Measurements from ENCODE around the gene ARHGAP15. TPM values are rescaled to one million over a fixed set of nuclear protein-coding genes. Genes with fewer than 3 reads are reported as not detected.

Gene ARHGAP15
- total and polyA plus RNA-seq, 2 experiments from 2014 or later, result 0.26 TPM; not detected in 1

- Mint-ChIP-seq H3K4me1 (peaks cover 6% of the 10 kb centered on the region), H3K27me3 (ENCODE audit: insufficient read depth, low read depth, poor library complexity) (no peaks in the 10 kb centered on the region), H3K36me3 (ENCODE audit: low read depth) (no peaks in the 10 kb centered on the region), H3K9me3 (no peaks in the 10 kb centered on the region), H3K27ac (no peak overlapping the region), H3K4me3 (no peak overlapping the region)
- H3F3A ChIP-seq (replicated peaks; ENCODE audit: low read depth), result no peaks in the 10 kb centered on the region
- no peak for DNase-seq (ENCODE audit: low spot score)
- H3K4me3 ChIP-seq, result no peak overlapping the region
- H3K4me2 ChIP-seq, result no peak overlapping the region
- H3K4me1 ChIP-seq (ENCODE audit: insufficient read depth), result peaks cover 4% of the 10 kb centered on the region
- no peak overlapping the region for H3K27ac ChIP-seq (ENCODE audit: low read depth)
- peaks cover 2% of the 10 kb centered on the region; the same call in 1 of the 2 replicates for H3K27me3 ChIP-seq (ENCODE audit: insufficient read depth)
- no peaks in the 10 kb centered on the region for H3K79me2 ChIP-seq (replicated peaks; ENCODE audit: insufficient read depth)
- no peak for ATAC-seq
- no peaks in the 10 kb centered on the region; the same call in 1 of the 2 replicates for H3K9me2 ChIP-seq (ENCODE audit: insufficient read depth)
- no peaks in the 10 kb centered on the region for H3K36me3 ChIP-seq (ENCODE audit: insufficient read depth)
- TF ChIP-seq CTCF (conservative IDR thresholded peaks at IDR 0.05; ENCODE audit: low read depth in 2 of 2), result no peak
- no peak for TF ChIP-seq ETS1 (IDR thresholded peaks at IDR 0.05)
- no peak for TF ChIP-seq ZNF114 (CRISPR knock-in tag; IDR thresholded peaks at IDR 0.05)
- no peak for TF ChIP-seq EZH2 (IDR thresholded peaks at IDR 0.05; ENCODE audit: low read depth, unreplicated experiment)
- no peak for TF ChIP-seq REST (IDR thresholded peaks at IDR 0.05; ENCODE audit: unreplicated experiment)
- H4K20me1 ChIP-seq (replicated peaks; ENCODE audit: insufficient read depth), result no peaks in the 10 kb centered on the region
- H2AFZ ChIP-seq, result no peak overlapping the region
Measured at GRCh38 chr2:143474586-143474985, 345.4 kb downstream of the ARHGAP15 start.

- H3K9me2 ChIP-seq (ENCODE audit: insufficient read depth), result no peaks in the 10 kb centered on the region; the same call in 1 of the 2 replicates
- H3F3A ChIP-seq (replicated peaks; ENCODE audit: low read depth), result no peaks in the 10 kb centered on the region
- peak overlapping the region; percentile 65; the same call in 1 of the 2 replicates for H3K27ac Mint-ChIP-seq
- H3K4me3 Mint-ChIP-seq, result no peak overlapping the region
- H3K79me2 ChIP-seq (replicated peaks; ENCODE audit: insufficient read depth), result no peaks in the 10 kb centered on the region
- H3K4me1 ChIP-seq (ENCODE audit: insufficient read depth), result peaks cover 4% of the 10 kb centered on the region
- peaks cover 6% of the 10 kb centered on the region for H3K4me1 Mint-ChIP-seq
- H3K27ac ChIP-seq (ENCODE audit: low read depth), result no peak overlapping the region
- H3K4me3 ChIP-seq, result no peak overlapping the region
- peak overlapping the region; percentile 28; the same call in 1 of the 2 replicates for H2AFZ ChIP-seq
- H3K4me2 ChIP-seq, result no peak overlapping the region
- no peaks in the 10 kb centered on the region for H4K20me1 ChIP-seq (replicated peaks; ENCODE audit: insufficient read depth)
- peaks cover 9% of the 10 kb centered on the region for H3K27me3 ChIP-seq (ENCODE audit: insufficient read depth)
- no peaks in the 10 kb centered on the region for H3K36me3 ChIP-seq (ENCODE audit: insufficient read depth)
- no peaks in the 10 kb centered on the region for H3K27me3 Mint-ChIP-seq (ENCODE audit: insufficient read depth, low read depth, poor library complexity)
- ATAC-seq (no peak), DNase-seq (ENCODE audit: low spot score) (no peak)
- no peaks in the 10 kb centered on the region for H3K36me3 Mint-ChIP-seq (ENCODE audit: low read depth)
- no peaks in the 10 kb centered on the region for H3K9me3 Mint-ChIP-seq
- no peak for TF ChIP-seq ETS1 (IDR thresholded peaks at IDR 0.05)
- TF ChIP-seq EZH2phosphoT487 (IDR thresholded peaks at IDR 0.05; ENCODE audit: unreplicated experiment), result no peak
- TF ChIP-seq EZH2 (IDR thresholded peaks at IDR 0.05; ENCODE audit: low read depth, unreplicated experiment), result no peak
- no peak for TF ChIP-seq ZNF331 (CRISPR knock-in tag; IDR thresholded peaks at IDR 0.05; ENCODE audit: low read depth)
- no peak for TF ChIP-seq CTCF (conservative IDR thresholded peaks at IDR 0.05; ENCODE audit: low read depth in 2 of 2)
- TF ChIP-seq REST (IDR thresholded peaks at IDR 0.05; ENCODE audit: unreplicated experiment), result no peak
Measured at GRCh38 chr2:143475041-143475776, 346.0 kb downstream of the ARHGAP15 start.

Data from GM23338 (cell line).